GM21737 (cell line): ENCODE data around the gene LRRC70.
"Not testable (repeated sequence)": the region's sequence is repeated elsewhere in the genome, so short reads cannot be mapped to it uniquely, and the experiment has no call there.

Experiments
- ATAC-seq: cut with Tn5 transposase; IDR thresholded peaks from one replicate; pipeline ENCODE4 v1.9.1; 2021; ENCODE audit warnings: mild to moderate bottlenecking, moderate library complexity; ENCODE audit not compliant: unreplicated experiment

The LRRC70 gene

DNA sequence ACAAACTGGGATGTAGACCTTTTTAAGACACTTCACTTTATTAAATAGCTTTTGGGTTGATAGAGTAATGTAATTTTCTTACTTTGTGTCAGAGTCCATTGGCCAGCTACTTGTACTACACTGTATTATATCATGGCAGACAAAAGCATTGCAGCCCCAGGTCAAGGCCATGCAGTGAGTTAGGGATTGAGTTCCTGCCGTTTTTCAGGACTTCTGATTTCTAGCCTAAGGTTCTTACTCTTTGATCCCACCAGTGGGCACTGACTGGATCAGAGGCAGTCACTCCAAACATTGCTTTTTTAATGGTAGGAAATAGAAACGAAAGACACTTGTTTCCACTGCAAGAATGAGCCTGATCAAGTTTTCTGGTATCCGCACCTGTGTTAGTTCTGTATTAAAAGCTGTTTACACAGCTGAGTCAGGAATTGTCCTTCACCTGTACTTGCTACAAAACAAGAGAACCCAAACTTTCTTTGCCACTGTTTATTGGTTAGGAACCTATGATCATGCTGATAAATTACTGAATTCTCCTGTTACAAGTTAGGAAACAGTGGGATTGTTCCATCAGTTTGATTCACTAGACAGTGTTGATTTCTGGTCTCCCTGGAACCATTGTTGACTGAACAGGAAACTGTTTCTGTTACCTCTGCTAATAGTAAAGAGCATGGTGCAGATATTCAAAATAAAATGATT, 22.1 kb downstream of the LRRC70 start:
- no peak for ATAC-seq

DNA sequence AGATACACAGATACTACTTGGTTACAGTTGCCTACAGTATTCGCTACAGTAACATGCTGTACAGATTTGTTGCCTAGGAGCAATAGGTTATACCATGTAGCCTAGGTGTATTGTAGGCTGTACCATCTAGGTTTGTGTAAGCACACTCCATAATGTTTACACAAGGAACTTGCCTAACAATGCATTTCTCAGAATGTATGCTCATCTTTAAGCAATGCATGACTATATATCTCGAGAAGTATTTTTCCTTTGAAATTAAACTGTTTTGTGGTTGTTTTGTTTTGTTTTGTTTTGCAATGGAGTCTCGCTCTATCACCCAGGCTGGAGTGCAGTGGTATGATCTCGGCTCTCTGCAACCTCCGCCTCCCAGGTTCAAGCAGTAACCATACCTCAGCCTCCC, 25.3 kb downstream of the LRRC70 start:
- ATAC-seq = no peak

DNA sequence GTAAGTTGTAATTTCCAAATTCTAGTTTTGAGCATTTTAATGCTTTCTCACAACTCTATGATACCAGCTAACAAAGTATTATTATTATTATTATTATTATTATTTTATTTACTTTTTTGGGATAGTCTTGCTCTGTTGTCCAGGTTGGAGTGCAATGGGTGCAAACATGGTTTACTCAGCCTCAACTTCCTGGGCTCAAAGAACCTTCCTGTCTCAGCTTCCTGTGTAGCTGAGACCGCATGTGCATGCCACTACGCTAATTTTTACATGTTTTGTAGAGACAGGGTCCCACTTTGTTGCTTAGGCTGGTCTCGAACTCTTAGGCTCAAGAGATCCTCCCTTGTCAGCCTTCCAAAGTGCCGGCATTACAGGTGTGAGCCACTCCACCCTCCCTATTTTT, 27.0 kb downstream of the LRRC70 start:
- no peak for ATAC-seq

DNA sequence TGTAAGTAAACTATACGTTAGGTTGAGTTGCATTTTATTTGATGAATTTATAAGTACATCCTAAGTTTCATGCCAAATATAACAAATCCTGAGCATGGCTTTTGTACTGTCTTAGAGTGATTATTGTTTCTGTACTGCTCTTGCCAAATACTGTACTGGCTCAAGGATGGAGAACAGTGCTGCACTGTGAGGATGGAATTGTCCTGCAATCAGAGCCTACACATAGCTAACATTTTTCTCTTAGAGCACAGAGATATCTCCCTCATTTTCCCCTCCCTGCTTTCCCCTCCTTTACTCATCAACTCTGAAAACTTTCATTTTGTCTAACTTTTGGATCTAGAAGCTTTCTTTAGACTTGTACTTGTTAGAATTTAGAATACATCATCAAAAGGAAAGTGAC, 28.3 kb downstream of the LRRC70 start:
- no peak for ATAC-seq

DNA sequence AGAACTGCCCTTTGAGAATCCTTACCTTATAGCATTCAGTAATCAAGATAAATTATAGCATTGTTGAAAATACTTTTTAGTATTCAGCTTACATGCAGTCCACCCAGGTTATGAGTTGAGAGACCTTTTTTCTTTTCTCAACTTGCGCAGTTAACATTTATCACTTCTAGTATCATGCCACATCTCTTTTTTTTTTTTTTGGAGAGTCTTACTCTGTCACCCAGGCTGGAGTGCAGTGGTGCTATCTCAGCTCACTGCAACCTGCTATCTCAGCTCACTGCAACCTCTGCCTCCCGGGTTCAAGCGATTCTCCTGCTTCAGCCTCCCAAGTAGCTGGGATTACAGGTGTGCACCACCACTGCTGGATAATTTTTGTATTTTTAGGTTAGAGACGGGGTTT, 29.0 kb downstream of the LRRC70 start:
- no peak for ATAC-seq

DNA sequence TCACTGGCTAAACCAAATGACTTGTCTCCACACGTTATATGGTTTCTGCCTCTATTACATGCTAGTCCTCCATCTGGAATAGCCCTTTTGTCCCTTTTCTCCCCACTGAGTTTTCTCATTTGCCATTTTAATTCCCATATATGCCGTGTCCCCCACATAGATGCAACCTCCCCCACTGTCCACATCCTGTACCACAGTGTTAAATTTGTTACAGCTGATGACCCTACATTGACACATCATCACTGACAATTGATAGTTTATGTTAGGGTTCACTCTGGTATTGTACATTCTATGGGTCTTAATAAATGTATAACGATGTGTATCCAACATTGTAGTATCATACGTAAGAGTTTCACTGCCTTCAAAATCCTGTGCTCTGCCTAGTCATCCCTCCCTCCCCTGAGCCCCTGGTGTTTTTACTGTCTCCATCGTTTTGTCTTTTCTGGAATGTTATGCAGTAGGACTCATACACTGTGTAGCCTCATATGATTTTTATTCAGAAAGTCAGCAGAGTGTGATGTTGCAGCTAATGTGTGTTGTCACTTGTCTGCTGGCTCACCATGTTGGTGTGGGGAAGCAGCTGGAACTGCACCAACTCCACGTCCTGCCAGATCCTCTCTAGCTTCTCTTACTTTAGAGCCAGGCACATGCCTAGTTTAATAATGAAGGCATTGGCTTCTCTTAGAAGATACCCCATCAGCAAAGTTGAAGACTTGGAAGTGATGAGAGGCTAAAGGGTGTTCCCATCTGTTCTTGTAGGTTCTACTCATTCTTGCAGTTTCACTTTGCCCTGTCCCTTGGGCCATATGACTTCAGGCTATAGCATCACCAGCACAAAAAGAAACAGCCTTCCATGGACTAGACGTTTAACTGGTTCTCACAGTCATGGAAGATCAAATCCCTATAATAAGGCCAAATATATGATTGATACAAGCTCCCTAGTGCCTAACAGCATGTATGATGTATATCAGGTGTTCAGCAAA, 30.2 kb downstream of the LRRC70 start:
- ATAC-seq = no peak

DNA sequence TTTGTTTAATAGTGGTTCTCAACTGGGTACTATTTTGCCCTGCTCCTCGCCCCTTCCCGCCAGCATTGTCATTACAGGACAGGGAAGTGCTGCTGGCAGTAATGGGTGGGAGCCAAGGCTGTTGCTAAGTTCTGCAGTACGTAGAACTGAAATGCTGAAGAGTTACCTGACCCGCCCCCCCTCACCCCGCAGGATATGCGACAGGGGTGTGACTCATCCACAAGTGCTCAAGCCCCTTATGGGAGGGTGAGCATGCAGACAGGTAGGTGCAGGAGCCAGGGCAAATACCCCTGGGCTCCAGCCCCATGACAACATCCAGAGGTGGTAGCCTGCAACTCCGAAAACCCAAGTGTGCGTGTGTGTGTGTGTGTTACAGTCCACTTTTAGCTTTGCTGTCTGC, 35.7 kb downstream of the LRRC70 start:
- no peak for ATAC-seq

DNA sequence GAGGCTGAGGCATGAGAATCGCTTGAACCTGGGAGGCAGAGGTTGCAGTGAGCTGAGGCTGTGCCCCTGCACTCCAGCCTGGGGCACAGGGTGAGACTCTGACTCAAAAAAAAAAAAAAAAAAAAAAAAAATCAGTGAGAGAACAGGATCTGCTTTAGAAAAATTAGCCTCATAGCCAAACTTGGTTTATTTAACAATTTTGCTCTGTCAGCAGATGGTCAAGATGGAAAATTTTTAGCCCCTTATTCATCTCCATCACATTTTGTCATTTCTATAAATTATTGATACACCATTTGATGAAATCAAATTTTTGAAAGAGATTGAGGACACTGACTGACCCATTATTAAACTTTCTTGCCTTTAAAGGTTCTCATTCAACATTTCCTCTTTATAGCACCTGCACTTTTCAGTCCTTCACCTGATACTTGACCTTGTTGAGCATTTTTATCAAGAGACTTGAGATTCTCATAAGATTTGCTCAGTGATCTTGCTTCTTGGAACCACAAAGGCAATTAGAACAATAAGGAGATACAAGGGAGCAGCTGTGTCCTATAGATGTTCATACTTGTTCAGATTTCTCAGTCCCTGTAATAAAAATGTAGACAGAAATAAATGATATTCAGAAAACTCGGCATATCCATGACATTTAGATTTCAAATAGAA, 38.1 kb downstream of the LRRC70 start:
- ATAC-seq = no peak

DNA sequence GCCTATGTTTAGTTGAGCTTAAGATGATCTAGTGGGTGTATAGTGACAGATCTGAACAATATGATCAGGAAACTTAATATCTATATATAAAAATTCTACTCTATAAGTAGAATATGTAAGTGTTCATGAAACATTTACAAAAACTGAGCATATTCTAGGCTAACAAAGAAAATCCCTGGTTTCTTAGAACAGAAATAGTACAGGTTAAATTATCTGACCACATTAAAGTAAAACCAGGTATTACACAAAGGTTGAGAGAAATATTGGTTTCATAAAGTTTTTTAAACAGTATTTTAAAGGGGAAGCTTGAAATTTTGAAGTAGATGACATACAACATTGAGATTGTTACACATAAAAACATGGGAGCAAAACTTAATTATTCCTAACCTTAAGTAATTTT, 39.3 kb downstream of the LRRC70 start:
- ATAC-seq = no peak

DNA sequence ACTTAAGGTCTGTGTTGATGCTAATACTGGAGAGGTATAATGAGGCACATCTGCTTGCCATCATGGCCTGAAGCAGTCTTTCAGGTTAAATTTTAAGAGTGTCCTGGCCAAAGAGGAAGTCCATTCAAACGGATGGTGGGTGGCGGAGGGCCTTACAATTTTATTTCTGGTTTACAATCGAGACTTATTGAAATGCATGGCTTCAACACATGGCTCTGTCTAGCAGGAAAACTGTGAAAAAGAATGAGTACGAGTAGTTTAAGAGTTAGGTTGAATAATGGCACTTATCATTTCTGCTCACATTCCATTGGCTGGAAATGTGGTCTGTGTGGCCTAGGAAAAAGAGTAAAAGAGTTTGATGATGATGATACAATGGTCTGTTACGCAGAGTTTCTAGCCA, 42.1 kb downstream of the LRRC70 start:
- no peak for ATAC-seq

DNA sequence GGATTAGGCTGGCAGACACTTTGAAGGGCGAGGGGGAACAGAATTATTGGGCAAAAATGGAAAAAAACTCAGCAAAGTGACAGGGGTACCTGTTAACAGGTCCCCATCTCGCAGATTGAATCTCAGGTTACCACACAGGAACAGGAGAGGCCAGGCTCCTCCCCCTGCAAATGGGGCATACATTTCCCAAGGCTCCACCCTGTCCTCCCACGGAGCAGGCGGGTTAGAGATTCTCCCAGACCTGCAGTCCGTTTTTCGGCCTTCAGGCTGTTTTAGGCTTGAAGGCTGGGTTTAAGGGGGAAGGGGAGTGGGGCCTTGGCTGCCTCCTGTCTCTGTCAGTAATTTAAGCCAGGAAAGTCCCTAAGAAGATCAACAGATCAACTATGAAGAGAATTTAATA, 42.7 kb downstream of the LRRC70 start:
- no peak for ATAC-seq

DNA sequence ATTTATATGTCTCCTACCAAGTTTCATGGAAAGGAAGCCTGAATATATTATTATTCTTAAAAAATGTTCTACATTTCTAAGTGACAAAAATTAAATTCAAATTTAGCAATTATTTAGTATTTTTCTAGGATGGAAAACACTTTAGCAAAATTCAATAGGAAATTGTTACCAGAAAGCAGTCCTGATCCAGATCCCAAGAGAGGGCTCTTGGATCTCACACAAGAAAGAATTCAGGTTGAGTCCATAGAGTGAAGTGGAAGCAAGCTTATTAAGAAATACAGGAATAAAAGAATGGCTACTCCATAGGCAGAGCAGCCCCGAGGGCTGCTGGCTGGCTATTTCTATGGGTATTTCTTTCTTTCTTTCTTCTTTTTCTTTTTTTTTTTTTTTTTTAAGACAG, 44.7 kb downstream of the LRRC70 start:
- ATAC-seq = no peak

DNA sequence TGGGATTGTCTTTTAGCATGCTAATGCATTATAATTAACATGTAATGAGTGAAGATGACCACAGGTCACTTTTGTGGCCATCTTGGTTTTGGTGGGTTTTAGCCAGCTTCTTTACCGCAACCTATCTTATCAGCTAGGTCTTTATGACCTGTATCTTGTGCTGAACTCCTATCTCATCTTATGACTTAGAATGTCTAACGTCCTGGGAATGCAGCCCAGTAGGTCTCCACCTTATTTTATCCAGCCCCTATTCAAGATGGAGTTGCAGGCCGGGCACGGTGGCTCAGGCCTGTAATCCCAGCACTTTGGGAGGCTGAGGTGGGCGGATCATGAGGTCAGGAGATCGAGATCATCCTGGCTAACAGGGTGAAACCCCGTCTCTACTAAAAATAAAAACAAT, 45.8 kb downstream of the LRRC70 start:
- ATAC-seq = not testable (repeated sequence)

DNA sequence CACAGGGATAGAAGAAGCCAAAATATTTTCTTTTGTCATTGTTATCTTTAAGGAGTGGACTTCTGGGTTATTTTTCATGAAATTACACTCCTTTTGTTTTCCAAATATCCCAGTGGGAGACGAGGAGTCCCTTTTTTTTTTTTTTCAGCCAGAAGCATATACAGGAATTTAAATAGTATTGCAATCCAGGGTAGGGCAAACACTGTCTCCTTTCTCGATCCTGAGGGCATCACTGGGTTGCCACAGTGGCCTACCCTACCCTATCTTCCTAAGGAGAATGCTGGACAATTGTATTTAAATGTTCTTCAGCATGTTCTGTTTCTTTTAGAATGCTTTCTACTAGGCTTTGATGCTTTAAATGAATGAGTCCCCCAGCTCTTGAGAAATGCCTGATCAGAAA, 47.9 kb downstream of the LRRC70 start:
- no peak for ATAC-seq

DNA sequence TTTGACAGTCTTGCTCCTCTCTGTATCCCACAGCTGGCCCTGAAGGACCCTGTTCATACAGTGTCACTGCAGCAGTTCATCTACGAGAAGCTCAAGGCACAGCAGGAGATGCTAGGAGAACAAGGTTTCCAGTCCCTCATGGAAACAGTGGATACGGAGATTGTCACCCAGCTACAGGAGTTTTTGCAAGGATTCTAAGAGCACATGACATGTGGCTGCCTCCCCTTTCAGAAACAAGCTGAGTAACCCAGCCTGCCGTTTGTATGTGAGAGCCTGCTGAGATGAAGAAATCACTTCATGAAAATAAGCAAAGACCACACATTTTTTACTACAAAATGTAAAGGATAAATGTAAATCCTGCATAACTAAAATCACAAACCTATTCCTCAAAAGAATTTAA, 48.5 kb downstream of the LRRC70 start:
- ATAC-seq = no peak

DNA sequence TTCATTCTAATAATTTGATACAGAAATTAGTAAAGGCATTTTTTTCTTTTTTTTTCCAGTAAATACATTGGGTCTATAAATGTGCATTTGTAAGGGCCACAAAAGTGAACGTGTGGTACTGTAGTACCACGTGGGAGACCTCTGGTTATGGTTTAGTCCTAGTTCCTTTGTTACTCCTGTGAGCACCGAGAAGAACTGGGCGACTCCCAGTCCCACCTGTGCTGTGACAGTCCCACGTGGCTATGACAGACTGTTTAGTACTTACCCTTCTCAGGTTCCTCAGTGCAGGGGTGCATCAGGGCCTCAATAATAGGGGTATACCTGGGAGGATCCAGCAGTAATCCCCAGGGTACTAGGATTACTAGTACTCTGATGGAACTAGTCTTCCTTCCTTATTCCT, 49.3 kb downstream of the LRRC70 start:
- no peak for ATAC-seq
